HL-60 (cell line): Measurements from ENCODE around the gene STRIP1.

Source experiments
- DNase-seq, 2 experiments: peaks; one replicate each; pipeline ENCODE4 v3.0.0-alpha.2; 2010 to 2020; ENCODE audit warnings: low read depth in 1 of 2, low spot score in 1 of 2
- H3K27ac ChIP-seq: fragments of 250-450 bp; sonication (Bioruptor Pico); replicated peaks from 2 replicates; pipeline ENCODE4 v1.5.1; 2020; ENCODE audit warnings: mild to moderate bottlenecking, moderate library complexity
- H3K27me3 ChIP-seq: fragments of 250-450 bp; sonication (Bioruptor Pico); 2 replicates; pipeline ENCODE4 v1.5.1; 2021; ENCODE audit warnings: mild to moderate bottlenecking, moderate library complexity; ENCODE audit not compliant: insufficient read depth, poor library complexity, severe bottlenecking
- H3K4me3 ChIP-seq: replicated peaks from 2 replicates; pipeline ENCODE4 v1.5.1; 2011; ENCODE audit warnings: mild to moderate bottlenecking, control low read depth, low read length; ENCODE audit not compliant: insufficient read depth
- GABPA ChIP-seq: IDR thresholded peaks from 2 replicates; pipeline ENCODE4 v1.6.1; 2012; ENCODE audit warnings: low read depth
- POLR2AphosphoS5 ChIP-seq: IDR thresholded peaks from 2 replicates; pipeline ENCODE4 v1.6.1; 2012; ENCODE audit warnings: low read depth
- REST ChIP-seq: IDR thresholded peaks from 2 replicates; pipeline ENCODE4 v1.6.1; 2012; ENCODE audit warnings: low read depth; ENCODE audit not compliant: insufficient replicate concordance
- SPI1 ChIP-seq: IDR thresholded peaks from 2 replicates; pipeline ENCODE4 v1.6.1; 2012; ENCODE audit warnings: low read depth, mild to moderate bottlenecking, borderline replicate concordance
- TF ChIP-seq, protein P1 (sequence below): IDR thresholded peaks from one replicate; pipeline ENCODE4 v1.5.1; 2011; ENCODE audit warnings: low read length, control low read depth, inconsistent platforms; ENCODE audit not compliant: insufficient read depth

STRIP1 gene

DNA sequence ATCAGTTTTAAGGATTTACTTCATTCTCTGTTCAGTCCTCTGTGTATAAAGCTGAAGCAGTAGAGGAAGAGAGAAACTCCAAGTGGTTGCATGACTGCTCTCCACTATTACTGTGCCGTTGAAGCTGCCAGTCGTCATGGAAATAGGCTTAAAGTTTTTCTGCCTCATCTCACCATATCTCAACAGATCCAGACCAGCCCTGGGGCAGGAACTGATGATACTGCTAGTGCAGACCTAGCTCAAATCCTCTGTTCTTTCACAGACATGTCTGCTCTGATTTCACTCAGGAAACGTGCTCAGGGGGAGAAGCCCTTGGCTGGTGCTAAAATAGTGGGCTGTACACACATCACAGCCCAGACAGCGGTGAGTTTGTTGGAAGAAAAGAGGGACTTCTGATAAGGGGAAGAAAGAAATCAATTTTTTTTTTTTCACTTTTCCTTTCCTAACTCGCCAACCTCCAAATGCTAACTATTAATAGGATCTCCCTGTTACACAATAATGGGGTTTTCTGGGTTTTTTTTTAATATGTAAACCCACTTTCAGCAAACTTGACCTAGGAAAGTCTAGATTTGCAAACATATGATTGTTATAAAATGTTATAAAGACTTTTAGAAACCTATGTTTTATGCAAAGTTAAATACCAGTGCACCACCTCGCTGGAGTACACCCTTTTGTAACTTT lies 22.2 kb upstream of the STRIP1 start:
- Histone ChIP-seq H3K4me3 (no peak overlapping the region), H3K27me3 (no peaks in the 10 kb centered on the region), H3K27ac (no peak overlapping the region)
- DNase-seq, result no peak
- TF ChIP-seq REST, result no peak
- no peak for TF ChIP-seq POLR2AphosphoS5

DNA sequence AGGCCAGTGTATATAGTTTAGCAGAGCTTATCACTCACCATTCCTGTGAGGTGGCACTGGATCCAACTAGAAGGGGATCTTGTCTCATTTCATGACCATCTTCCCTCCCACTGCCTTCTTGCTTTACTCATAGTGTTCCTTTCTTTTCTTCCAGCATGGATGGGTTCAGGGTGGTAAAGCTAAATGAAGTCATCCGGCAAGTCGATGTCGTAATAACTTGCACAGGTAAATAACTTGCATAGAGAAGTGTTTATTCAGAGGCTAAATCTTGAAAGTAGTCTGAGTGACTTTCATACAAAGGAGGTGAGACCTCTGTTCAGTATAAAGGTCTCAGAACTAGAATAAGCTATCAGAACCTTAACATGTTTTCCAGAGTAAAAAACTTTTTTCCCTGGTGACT lies 16.6 kb upstream of the STRIP1 start:
- Histone ChIP-seq H3K27ac (no peak overlapping the region), H3K4me3 (no peak overlapping the region), H3K27me3 (no peaks in the 10 kb centered on the region)
- no peak for DNase-seq
- TF ChIP-seq, protein P1, sequence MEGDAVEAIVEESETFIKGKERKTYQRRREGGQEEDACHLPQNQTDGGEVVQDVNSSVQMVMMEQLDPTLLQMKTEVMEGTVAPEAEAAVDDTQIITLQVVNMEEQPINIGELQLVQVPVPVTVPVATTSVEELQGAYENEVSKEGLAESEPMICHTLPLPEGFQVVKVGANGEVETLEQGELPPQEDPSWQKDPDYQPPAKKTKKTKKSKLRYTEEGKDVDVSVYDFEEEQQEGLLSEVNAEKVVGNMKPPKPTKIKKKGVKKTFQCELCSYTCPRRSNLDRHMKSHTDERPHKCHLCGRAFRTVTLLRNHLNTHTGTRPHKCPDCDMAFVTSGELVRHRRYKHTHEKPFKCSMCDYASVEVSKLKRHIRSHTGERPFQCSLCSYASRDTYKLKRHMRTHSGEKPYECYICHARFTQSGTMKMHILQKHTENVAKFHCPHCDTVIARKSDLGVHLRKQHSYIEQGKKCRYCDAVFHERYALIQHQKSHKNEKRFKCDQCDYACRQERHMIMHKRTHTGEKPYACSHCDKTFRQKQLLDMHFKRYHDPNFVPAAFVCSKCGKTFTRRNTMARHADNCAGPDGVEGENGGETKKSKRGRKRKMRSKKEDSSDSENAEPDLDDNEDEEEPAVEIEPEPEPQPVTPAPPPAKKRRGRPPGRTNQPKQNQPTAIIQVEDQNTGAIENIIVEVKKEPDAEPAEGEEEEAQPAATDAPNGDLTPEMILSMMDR, result no peak
- TF ChIP-seq SPI1, result no peak
- TF ChIP-seq GABPA, result no peak
- TF ChIP-seq POLR2AphosphoS5, result no peak
- no peak for TF ChIP-seq REST

- Histone ChIP-seq H3K4me3 (no peak overlapping the region), H3K27ac (no peak overlapping the region), H3K27me3 (no peaks in the 10 kb centered on the region)
- DNase-seq, result no peak
- TF ChIP-seq SPI1, result no peak
- no peak for TF ChIP-seq GABPA
- TF ChIP-seq REST, result no peak
- no peak for TF ChIP-seq POLR2AphosphoS5
- TF ChIP-seq, protein P1, result no peak
Measured at GRCh38 chr1:110018396-110018795, 16.0 kb upstream of the STRIP1 start.
